HG03196 (cell line): ENCODE results near the gene SNCB.

Experiments
- ATAC-seq: cut with Tn5 transposase; IDR thresholded peaks from one replicate; pipeline ENCODE4 v1.9.1; 2021; ENCODE audit not compliant: unreplicated experiment

Gene SNCB

DNA sequence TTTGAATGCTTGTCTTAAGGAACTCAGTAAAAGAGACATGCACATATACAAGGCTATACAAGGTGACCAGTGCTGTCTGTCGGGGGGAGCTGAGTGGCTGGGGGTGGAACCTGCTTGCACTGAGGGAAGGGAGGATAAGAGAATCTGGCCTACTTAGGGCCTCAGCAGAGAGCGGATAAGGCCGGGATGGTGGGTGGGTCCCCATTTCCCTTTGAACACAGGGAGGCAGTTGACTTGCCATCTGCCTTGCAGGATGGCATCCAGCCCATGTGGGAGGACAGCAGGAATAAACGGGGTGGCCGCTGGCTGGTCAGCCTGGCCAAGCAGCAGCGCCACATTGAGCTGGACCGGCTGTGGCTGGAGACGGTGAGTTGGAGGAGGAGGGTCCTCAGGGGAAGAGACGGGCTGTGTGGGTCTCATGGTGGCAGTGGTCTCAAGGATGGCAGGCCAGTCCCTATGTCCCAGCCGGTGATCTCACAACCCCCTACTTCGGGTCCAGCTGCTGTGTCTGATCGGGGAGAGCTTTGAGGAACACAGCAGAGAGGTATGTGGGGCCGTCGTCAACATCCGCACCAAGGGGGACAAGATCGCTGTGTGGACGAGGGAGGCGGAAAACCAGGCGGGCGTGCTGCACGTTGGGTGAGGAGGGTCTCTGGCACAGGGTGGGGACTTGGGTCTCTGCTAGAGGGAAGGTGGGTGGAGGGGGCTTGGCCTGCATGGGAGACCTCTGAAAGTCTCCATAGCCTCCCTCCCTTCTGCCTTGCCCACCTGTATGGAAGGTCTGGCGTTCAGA, 14.7 kb upstream of the SNCB start:
- no peak for ATAC-seq

DNA sequence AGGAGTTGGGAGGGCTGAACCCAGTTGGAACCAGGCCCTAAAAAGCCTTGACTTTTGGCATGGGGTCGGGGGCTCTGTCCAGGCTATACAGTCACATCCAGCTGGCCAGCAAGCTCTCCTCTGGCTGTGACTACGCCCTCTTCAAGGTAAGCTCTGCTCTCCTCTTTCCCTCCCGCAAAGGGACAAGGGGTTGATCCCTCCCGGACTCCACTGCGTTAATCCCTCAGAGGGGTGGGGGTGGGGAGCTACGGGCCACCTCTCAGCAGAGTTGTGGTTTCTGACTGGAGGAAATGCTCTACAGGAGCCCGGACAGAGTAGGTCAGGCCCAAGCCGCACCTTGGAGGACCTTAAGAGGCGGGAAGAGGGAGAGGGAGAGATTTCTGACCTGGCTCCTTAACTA, 14.0 kb upstream of the SNCB start:
- ATAC-seq, result no peak

GRCh38 chr5:176643491-176644219, 13.3 kb upstream of the SNCB start:
- ATAC-seq, result no peak

DNA sequence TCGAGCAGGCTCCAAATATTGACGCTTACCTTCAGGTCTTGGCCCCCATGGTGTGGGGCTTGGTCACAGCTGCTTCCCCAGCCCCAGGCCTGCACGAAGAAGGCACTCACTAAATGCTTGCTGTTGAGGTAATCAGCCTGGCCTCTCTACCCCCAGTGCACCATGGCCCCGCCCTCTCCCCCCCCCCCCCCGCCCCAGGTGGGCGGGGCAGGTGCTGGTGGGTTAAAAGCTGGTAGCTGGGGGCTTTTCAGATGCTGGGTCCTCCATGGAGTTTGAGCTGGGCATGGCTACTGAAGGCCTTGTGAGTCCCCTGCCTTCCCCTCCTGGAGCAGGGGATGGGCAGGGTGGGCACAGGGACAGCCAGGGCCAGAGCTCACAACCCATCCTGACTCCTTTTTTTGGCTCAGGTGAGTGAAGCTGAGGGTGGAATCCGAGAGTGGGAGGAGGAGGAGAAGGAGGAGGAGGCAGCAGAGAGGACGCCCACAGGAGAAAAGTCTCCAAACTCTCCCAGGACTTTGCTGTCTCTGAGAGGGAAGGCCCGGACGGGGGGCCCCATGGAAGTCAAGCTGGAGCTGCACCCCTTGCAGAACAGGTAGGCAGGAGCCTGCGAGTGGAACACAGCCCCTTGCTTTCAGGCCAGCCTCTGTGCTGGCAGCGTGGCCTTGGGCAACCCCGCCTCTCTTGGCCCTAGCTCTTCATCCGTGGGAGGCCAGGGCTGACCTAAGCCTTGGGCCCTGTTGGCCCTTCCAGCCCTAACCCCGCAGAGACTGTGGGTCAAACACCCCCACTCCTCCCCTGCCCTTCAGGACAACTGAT, 12.5 kb upstream of the SNCB start:
- no peak for ATAC-seq

DNA sequence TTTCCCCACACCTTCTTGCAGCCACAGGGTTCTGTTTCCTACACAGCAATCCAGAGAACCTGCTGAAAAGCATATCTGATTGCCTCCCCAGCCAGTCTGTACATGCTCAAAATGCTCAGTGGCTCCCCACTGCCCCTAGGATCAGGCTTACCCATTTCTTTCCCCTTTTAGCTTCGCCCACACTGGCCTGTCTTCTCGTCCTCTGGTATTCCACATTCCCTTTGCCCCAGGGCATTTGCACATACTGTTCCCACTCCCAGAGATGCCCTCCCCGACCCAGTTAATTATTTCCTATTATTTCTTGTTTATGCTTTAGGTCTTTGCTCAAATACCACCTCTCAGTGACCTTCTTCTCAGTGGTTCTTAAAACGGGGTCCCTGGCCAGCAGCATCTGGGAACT, 10.3 kb upstream of the SNCB start:
- no peak for ATAC-seq

- no peak for ATAC-seq
Measured at GRCh38 chr5:176639981-176640380, 9.6 kb upstream of the SNCB start.

GRCh38 chr5:176639208-176639607, 8.9 kb upstream of the SNCB start:
- ATAC-seq, result no peak

DNA sequence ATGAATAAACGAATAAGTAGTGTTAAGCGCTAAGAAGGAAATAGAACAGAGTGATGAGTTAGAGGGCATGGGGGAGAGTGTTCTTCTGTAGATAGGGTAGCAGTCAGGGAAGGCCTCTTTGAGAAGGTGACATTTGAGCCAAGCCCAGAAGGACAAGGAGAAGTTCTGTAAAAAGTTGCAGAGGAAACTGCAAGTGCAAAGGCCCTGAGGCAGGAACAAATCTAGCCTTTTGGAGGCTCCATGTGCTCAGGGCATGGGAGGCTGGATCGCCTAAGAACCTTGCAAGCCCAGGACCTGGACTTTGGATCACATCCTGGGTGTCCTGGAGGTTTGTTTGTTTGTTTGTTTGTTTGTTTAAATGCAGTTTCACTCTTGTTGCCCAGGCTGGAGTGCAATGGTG, 8.1 kb upstream of the SNCB start:
- ATAC-seq, result no peak

DNA sequence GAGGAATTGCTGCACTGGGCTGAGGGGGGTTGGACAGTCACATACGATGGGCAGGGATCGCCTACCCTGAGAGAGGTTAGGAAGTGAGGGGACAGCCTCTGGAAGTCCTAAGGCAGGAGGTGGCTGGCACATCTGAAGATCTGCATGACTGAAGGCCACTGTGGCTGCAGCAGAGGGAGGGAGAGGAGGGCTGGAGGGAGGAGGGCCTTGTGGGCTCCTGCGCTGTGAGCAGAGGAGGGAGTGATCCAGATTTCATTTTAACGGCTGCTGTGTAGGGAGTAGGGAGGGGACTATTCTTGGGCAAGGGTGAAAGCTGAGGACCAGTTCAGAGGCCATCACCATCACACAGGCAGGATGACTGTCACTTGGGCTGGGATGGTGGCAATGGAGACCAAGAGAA, 7.2 kb upstream of the SNCB start:
- ATAC-seq, result no peak

- ATAC-seq, result no peak
Measured at GRCh38 chr5:176636426-176636825, 6.1 kb upstream of the SNCB start.

DNA sequence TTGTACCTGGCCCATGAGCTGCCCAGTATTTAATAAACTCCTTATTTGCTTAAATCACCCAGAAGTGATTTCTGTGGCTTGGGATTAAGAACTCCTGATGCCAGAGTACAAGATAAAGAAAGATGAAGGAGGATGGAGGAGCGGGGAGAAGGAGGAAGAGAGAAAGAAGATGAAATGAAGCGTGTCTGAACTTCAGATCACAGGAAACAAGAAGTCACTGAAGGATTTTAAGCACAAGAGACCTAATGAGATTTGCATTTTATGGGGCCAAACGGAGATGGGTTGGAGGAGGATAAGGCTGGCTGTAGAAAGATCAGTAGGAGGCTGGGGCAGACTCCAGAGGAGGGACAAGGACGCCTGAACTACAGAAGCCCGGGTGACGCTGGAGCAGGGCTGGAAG, 3.3 kb upstream of the SNCB start:
- ATAC-seq, result no peak

DNA sequence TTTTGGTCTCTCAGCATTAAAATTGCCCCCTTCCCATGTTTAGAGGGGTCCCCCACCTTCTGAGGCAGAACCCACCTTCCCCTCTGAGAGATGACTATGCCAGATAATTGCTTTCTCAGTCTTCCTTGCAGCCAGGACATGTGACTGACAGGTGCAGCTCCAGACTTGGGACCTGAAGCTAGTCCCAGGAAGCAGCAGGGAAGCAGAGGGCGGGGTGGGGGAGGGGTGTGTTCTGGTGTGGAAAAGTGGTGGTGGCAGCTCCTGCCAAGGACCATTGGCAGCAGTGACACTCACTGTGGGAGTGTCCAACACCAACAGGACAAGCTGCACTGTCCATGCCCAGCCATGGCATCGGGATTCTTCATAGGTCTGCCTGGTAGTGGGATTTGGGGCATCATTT, 2.4 kb upstream of the SNCB start:
- no peak for ATAC-seq

DNA sequence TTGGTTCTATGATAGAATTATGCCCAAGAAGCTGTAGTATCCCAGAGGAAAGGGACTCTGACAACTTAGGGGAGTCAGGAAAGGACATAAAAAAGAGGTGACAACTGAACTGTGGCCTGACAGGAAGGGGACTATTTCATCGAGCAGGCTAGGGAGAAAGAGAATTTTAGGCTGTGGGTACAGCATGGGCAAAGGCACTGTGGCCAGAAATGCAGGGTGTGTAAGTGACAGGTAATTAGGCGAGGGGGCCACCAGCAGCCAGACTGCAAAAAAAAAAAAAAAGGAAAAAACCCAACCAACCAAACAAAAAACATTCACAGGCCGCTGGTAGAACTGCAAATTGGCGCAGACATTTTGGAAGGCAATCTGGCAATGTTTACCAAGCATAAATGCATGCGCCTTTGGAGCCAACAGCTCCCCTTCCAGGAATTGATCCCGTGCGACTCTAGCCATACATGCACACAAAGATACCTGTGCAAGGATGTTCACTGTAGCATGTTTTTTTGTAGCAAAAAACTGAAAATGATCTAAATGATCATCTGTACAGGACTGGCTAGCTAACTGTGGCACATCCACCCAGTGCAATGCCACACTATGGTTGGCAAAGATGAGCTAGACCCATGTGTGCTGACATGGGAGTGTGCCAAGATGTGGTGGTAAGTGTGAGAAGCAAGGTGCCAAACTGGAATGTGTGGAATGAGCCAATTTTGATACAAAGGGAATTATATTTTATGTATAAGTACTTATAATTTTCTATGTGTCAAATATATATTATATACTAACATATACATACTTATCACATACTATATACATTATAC, 1.3 kb upstream of the SNCB start:
- no peak for ATAC-seq

DNA sequence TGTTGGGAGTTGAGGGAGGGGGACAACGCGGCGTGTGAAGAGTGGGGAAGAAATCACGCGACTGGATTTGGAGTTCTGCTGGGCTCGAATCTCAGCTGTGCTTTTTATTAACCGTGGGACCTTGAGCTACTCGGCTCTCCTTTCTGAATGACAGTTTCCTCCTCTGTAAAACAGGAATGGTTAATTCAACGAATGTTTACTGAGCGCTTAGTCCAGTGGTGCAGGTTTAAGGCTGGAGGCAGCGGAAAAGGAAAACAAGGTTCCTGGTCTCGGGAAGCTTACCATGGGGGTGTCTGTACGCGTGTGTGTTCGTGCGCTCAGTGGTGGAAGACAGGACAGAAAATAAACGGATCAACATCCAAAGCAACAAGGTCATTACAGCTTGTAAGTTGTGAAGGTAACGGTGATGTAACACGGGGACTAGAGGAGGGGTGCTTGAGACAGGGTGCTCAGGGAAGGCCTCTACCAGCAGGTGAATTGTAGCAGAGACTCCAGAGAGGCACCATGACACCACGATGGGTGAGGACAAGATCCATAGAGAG, 418 bp upstream of the SNCB start:
- no peak for ATAC-seq

DNA sequence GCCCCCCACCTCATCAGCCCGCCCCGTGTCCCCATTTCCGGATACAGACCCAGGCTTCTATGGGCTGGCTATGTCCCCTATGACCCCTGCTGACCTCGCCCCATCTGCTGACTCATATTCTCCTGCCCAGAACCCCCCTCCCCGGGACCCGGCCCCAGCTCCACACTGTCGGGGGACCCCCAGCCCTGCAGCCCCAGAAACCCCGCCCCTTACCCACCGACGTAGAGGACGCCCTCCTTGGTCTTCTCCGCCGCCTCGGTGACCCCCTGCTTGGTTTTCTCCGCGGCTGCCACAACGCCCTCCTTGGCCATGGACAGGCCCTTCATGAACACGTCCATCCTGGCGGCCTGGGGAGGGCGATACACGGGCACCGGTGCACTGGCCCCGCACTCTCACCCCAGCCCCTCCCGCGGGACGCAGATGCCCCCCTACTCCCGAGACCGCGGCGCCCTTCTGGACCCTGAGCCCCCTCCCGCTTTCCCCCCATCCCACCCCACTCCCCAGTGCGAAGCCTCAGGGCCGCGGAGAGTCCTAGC, 949 bp downstream of the SNCB start:
- no peak for ATAC-seq

- ATAC-seq, result no peak
Measured at GRCh38 chr5:176628406-176629228, 1.7 kb downstream of the SNCB start.

- ATAC-seq, result no peak
Measured at GRCh38 chr5:176627582-176627981, 2.8 kb downstream of the SNCB start.

- no peak for ATAC-seq
Measured at GRCh38 chr5:176626876-176627236, 3.5 kb downstream of the SNCB start.
